ENCODE results near the gene PTPRZ1. TPM values are rescaled to one million over a fixed set of nuclear protein-coding genes. Genes with fewer than 3 reads are reported as not detected.

PTPRZ1 gene
- total RNA-seq, 1 experiment from 2014 or later = not detected

GRCh38 chr7:121882731-121883130 lies 9.8 kb downstream of the PTPRZ1 start:
- BruUV-seq (replicated peaks) = no TSS peak
- Histone ChIP-seq H3K4me2 (ENCODE audit: low read length) (no peak overlapping the region), H3K9me2 (replicated peaks; ENCODE audit: low read length) (no peaks in the 10 kb centered on the region), H3F3A (ENCODE audit: low read length, unreplicated experiment) (no peaks in the 10 kb centered on the region), H3K9ac (ENCODE audit: low read length) (no peak overlapping the region), H3K27me3 (ENCODE audit: low read length) (peaks cover 23% of the 10 kb centered on the region; the same call in 1 of the 2 replicates), H3K79me2 (ENCODE audit: low read length) (no peaks in the 10 kb centered on the region), H3K9me3 (ENCODE audit: low read length) (no peaks in the 10 kb centered on the region), H3K36me3 (ENCODE audit: low read depth, low read length) (no peaks in the 10 kb centered on the region), H3K4me1 (ENCODE audit: insufficient read depth, low read length) (no peaks in the 10 kb centered on the region), H3K27ac (ENCODE audit: low read length) (no peak overlapping the region), H2AFZ (ENCODE audit: low read length) (no peak overlapping the region), H3K4me3 (ENCODE audit: low read length) (no peak overlapping the region), H4K20me1 (ENCODE audit: low read length) (no peaks in the 10 kb centered on the region)
- ChIA-PET CTCF (no interaction called here), POLR2A (ENCODE audit: unreplicated experiment) (no interaction called here)
- DNase-seq = no peak
- ATAC-seq = no peak
- intact Hi-C loops (cut with micrococcal nuclease) = no loop called here
- TF ChIP-seq CTCF (conservative IDR thresholded peaks at IDR 0.05; ENCODE audit: low read depth, low read length) = no peak
- TF ChIP-seq EZH2phosphoT487 (IDR thresholded peaks at IDR 0.05; ENCODE audit: borderline replicate concordance, low read length) = no peak
- no peak for TF ChIP-seq EZH2 (IDR thresholded peaks at IDR 0.05; ENCODE audit: low read length, unreplicated experiment)

GRCh38 chr7:121885166-121885920 lies 12.4 kb downstream of the PTPRZ1 start:
- Histone ChIP-seq H3K4me3 (ENCODE audit: low read length) (no peak overlapping the region), H3K36me3 (ENCODE audit: low read depth, low read length) (no peaks in the 10 kb centered on the region), H3K9ac (ENCODE audit: low read length) (no peak overlapping the region), H3K79me2 (ENCODE audit: low read length) (no peaks in the 10 kb centered on the region), H2AFZ (ENCODE audit: low read length) (no peak overlapping the region), H3K4me1 (ENCODE audit: insufficient read depth, low read length) (no peaks in the 10 kb centered on the region), H3K9me3 (ENCODE audit: low read length) (no peaks in the 10 kb centered on the region), H3K27me3 (ENCODE audit: low read length) (peaks cover 12% of the 10 kb centered on the region; the same call in 1 of the 2 replicates), H3K9me2 (replicated peaks; ENCODE audit: low read length) (no peaks in the 10 kb centered on the region), H4K20me1 (ENCODE audit: low read length) (no peaks in the 10 kb centered on the region), H3F3A (ENCODE audit: low read length, unreplicated experiment) (no peaks in the 10 kb centered on the region), H3K4me2 (ENCODE audit: low read length) (no peak overlapping the region), H3K27ac (ENCODE audit: low read length) (no peak overlapping the region)
- no TSS peak for BruUV-seq (replicated peaks)
- POLR2A ChIA-PET (ENCODE audit: unreplicated experiment) = no interaction called here
- intact Hi-C loops (cut with micrococcal nuclease) = no loop called here
- no peak for DNase-seq
- CTCF ChIA-PET = no interaction called here
- ATAC-seq = no peak
- no peak for TF ChIP-seq EZH2 (IDR thresholded peaks at IDR 0.05; ENCODE audit: low read length, unreplicated experiment)
- TF ChIP-seq CTCF (conservative IDR thresholded peaks at IDR 0.05; ENCODE audit: low read depth, low read length) = no peak

GRCh38 chr7:121887634-121888033 lies 14.7 kb downstream of the PTPRZ1 start:
- ATAC-seq (no peak), DNase-seq (no peak)
- intact Hi-C loops (cut with micrococcal nuclease) = no loop called here
- H3K9me3 ChIP-seq (ENCODE audit: low read length) = no peaks in the 10 kb centered on the region
- no peak overlapping the region for H3K27ac ChIP-seq (ENCODE audit: low read length)
- no peaks in the 10 kb centered on the region for H3K36me3 ChIP-seq (ENCODE audit: low read depth, low read length)
- H2AFZ ChIP-seq (ENCODE audit: low read length) = no peak overlapping the region
- peaks cover 12% of the 10 kb centered on the region; the same call in 1 of the 2 replicates for H3K27me3 ChIP-seq (ENCODE audit: low read length)
- H3K9ac ChIP-seq (ENCODE audit: low read length) = no peak overlapping the region
- POLR2A ChIA-PET (ENCODE audit: unreplicated experiment) = no interaction called here
- H3K9me2 ChIP-seq (replicated peaks; ENCODE audit: low read length) = no peaks in the 10 kb centered on the region
- no peaks in the 10 kb centered on the region for H3K79me2 ChIP-seq (ENCODE audit: low read length)
- no peak for TF ChIP-seq EZH2phosphoT487 (IDR thresholded peaks at IDR 0.05; ENCODE audit: borderline replicate concordance, low read length)
- TF ChIP-seq EZH2 (IDR thresholded peaks at IDR 0.05; ENCODE audit: low read length, unreplicated experiment) = no peak
- no peak for TF ChIP-seq CTCF (conservative IDR thresholded peaks at IDR 0.05; ENCODE audit: low read depth, low read length)
- CTCF ChIA-PET = no interaction called here
- BruUV-seq (replicated peaks) = no TSS peak
- H4K20me1 ChIP-seq (ENCODE audit: low read length) = no peaks in the 10 kb centered on the region
- no peaks in the 10 kb centered on the region for H3K4me1 ChIP-seq (ENCODE audit: insufficient read depth, low read length)
- H3F3A ChIP-seq (ENCODE audit: low read length, unreplicated experiment) = no peaks in the 10 kb centered on the region
- no peak overlapping the region for H3K4me2 ChIP-seq (ENCODE audit: low read length)
- H3K4me3 ChIP-seq (ENCODE audit: low read length) = no peak overlapping the region
